Measurements from ENCODE around the gene TMEM179. TPM values are rescaled to one million over a fixed set of nuclear protein-coding genes. Genes with fewer than 3 reads are reported as not detected.
"Not testable (repeated sequence)": the region's sequence is repeated elsewhere in the genome, so short reads cannot be mapped to it uniquely, and the experiment has no call there.

TMEM179 gene
- total RNA-seq, 3 donors from 2014 or later, result 0.64 to 8.4 (median 0.82) TPM

DNA sequence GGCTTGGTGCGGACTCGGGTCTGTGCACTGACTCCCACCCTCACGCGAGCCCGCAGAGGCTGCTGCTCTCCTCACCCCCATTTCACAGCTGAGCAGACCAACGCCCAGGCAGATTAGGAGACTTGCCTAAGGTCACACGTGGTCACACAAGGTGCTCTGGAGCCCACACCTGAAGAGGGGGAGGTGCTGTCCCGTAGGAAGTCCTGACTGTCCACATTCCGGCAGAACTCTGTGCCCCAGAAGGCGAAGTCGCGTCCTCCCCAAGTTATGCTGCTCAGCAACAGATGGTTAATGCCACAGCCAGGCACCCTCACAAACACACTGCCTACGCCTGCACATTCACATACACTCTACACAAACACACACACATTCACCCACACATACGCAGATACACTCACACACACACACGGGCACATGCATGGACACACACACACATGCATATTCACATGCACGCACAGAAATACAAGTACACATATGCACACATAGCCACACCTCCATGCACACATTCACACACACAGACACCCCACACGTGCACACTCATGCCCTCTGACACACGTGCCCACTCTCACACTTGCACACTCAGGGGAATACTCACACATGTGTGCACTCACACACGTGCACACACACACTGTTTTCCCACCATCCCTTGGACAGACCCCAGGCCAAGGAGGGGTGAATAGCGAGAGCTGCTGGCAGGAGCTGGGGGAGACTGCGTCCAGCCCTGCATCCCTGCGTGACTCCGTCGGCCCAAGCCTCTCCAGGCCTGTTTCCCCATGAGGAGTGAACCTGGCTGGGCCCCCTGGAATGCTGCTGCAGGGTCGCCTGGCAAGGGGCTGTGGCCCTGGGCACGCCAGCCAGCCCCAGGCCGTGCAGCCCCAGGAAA is 20.9 kb downstream of the TMEM179 start:
- ATAC-seq, result no peak
- no peak overlapping the region for H3K4me3 ChIP-seq
- no peaks in the 10 kb centered on the region for H3K9me3 ChIP-seq
- peaks cover 8% of the 10 kb centered on the region for H3K4me1 ChIP-seq (ENCODE audit: low read depth)
- TF ChIP-seq, protein P1, sequence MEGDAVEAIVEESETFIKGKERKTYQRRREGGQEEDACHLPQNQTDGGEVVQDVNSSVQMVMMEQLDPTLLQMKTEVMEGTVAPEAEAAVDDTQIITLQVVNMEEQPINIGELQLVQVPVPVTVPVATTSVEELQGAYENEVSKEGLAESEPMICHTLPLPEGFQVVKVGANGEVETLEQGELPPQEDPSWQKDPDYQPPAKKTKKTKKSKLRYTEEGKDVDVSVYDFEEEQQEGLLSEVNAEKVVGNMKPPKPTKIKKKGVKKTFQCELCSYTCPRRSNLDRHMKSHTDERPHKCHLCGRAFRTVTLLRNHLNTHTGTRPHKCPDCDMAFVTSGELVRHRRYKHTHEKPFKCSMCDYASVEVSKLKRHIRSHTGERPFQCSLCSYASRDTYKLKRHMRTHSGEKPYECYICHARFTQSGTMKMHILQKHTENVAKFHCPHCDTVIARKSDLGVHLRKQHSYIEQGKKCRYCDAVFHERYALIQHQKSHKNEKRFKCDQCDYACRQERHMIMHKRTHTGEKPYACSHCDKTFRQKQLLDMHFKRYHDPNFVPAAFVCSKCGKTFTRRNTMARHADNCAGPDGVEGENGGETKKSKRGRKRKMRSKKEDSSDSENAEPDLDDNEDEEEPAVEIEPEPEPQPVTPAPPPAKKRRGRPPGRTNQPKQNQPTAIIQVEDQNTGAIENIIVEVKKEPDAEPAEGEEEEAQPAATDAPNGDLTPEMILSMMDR (IDR thresholded peaks at IDR 0.05), result no peak
- intact Hi-C loops (cut with DNase I, micrococcal nuclease), result no loop called here
- H3K36me3 ChIP-seq (ENCODE audit: low read depth), result no peaks in the 10 kb centered on the region
- DNase-seq, result no peak

DNA sequence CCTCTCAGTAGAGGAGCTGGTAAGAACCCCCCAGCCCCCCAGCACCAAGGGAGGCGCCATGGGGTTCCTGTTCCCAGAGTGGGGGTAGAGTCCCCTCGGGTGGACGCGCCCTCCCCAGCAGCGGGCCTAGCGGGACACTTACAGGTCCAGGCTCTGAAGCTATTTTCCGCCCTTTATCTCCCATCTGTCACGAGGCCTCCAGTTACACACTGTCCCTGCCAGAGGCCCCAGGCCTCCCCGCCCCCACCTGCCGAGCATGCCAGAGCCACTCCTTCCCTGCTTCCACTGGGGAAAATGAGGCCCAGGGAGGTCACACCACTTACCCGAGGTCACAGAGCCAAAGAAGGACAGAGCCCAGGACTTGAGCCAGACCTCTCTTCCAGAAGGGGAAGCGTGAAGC is 21.9 kb downstream of the TMEM179 start:
- no peak overlapping the region for H3K4me3 ChIP-seq
- TF ChIP-seq, protein P1 (IDR thresholded peaks at IDR 0.05), result no peak
- H3K9me3 ChIP-seq, result no peaks in the 10 kb centered on the region
- H3K4me1 ChIP-seq (ENCODE audit: low read depth), result peaks cover 11% of the 10 kb centered on the region
- H3K36me3 ChIP-seq (ENCODE audit: low read depth), result no peaks in the 10 kb centered on the region
- ATAC-seq (no peak), DNase-seq (no peak)
- intact Hi-C loops (cut with DNase I, micrococcal nuclease), result no loop called here

DNA sequence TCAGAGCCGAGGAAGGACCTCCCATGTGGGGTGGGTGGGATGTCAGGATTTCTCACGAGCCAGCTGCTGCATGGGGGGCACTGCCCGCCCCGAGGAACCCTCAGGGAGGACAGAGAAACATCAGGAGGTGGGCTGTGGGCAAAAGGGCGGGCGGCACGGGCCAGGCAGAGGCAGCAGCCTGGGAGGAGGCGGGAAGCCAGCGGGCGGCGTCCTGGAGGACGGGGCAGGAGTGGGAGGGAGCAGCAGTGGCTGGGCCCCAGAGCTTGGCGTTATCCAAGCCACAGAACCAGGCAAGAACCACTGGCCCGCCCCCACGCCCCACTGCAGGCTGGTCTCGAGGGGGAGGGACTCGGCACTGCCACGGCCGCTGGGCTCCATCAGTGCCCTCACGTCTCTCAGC is 22.6 kb downstream of the TMEM179 start:
- DNase-seq (no peak), ATAC-seq (no peak)
- Histone ChIP-seq H3K9me3 (no peaks in the 10 kb centered on the region), H3K36me3 (ENCODE audit: low read depth) (no peaks in the 10 kb centered on the region), H3K4me1 (ENCODE audit: low read depth) (peaks cover 15% of the 10 kb centered on the region), H3K4me3 (no peak overlapping the region)
- intact Hi-C loops (cut with DNase I, micrococcal nuclease), result no loop called here
- TF ChIP-seq, protein P1 (IDR thresholded peaks at IDR 0.05), result no peak

DNA sequence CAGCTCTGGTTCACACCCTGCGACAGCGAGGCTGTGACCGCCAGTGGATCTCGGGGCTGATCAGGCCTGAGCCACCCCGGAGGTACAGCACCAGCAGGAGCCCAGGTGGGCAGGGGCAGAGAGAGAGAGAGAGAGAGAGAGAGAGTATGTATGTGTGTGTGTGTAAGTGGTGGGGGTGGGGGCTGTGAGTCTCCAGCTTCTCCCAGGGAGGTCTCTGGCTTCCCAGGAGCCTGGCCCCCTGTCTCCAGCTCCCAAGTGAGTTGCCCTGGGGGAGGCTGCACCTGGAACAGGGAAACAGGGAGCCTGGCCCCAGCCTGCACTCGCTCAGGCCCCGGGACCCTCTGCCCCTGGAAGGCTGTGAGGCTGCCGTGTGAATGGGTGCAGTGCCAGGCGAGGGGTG is 23.1 kb downstream of the TMEM179 start:
- no peak overlapping the region for H3K4me3 ChIP-seq
- intact Hi-C loops (cut with DNase I, micrococcal nuclease), result no loop called here
- no peak for ATAC-seq
- H3K4me1 ChIP-seq (ENCODE audit: low read depth), result peaks cover 17% of the 10 kb centered on the region
- H3K9me3 ChIP-seq, result no peaks in the 10 kb centered on the region
- TF ChIP-seq, protein P1 (IDR thresholded peaks at IDR 0.05), result no peak
- H3K36me3 ChIP-seq (ENCODE audit: low read depth), result no peaks in the 10 kb centered on the region
- no peak for DNase-seq

DNA sequence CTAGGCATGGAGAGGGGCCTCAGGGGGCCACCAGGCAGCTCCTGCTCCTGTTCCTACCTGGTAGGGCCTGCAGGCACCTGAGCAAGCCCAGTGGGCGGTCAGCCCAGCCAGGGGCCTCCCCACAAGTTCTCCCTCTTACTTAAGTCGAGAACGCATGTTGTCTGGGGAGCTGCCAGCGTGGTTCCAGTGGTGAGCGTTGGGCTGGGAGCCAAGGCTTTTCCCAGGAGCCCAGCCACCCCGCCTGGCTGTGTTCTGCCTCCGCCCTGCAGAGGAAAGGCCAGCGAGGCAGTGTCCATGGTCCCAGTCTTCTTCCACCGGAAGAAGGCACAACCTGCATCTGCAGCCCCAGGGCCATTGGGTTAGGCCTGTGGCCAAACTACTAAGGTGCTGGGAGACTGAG is 23.6 kb downstream of the TMEM179 start:
- Histone ChIP-seq H3K4me1 (ENCODE audit: low read depth) (peaks cover 22% of the 10 kb centered on the region), H3K36me3 (ENCODE audit: low read depth) (no peaks in the 10 kb centered on the region), H3K9me3 (no peaks in the 10 kb centered on the region), H3K4me3 (no peak overlapping the region)
- peak in 2 of 3 donors; percentile 65 for DNase-seq
- no peak for ATAC-seq
- TF ChIP-seq, protein P1 (IDR thresholded peaks at IDR 0.05), result no peak
- intact Hi-C loops (cut with DNase I, micrococcal nuclease), result no loop called here

DNA sequence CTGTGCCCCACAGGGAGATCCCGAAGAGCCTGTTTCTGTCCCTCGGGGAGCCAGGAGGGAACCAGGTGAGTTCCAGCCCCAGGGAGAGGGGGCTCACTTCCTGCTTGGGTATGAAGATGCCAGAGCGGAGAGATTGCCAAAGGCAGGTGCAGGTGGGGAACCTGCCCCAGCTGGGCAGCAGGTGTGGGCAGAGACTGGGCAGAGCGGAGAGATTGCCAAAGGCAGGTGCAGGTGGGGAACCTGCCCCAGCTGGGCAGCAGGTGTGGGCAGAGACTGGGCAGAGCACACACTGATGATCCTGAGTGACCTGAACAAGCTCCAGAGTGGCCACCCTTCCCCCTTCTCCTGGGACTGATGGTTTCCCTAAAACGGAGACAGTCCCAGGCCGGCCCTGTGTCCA is 24.6 kb downstream of the TMEM179 start:
- DNase-seq; H3K36me3 ChIP-seq (ENCODE audit: low read depth); H3K4me3 ChIP-seq; ATAC-seq; H3K9me3 ChIP-seq: not testable (repeated sequence)
- H3K4me1 ChIP-seq (ENCODE audit: low read depth), result peaks cover 23% of the 10 kb centered on the region
- intact Hi-C loops (cut with DNase I, micrococcal nuclease), result loop anchor here in 1 of 2 donors (10.0 kb wide), 1 partner anchor 505 kb away; no protein-coding TSS in a partner anchor

All from mucosa of descending colon (tissue), 3 donors.